Choroid plexus epithelial cell (primary cell): ENCODE measurements around the gene PCLAF.
"Not testable (repeated sequence)": the region's sequence is repeated elsewhere in the genome, so short reads cannot be mapped to it uniquely, and the experiment has no call there.

ENCODE experiments used
- DNase-seq: peaks from one replicate; pipeline ENCODE4 v3.0.0-alpha.2; 2010; ENCODE audit warnings: low read depth
- H3K4me3 ChIP-seq: 2 replicates; pipeline ENCODE4 v1.5.1; 2011; ENCODE audit warnings: low read depth, mild to moderate bottlenecking, control low read depth, low read length, moderate library complexity
- CTCF ChIP-seq: conservative IDR thresholded peaks from 2 replicates; pipeline ENCODE4 v1.5.1; 2011; ENCODE audit warnings: low read depth, mild to moderate bottlenecking, control low read depth, inconsistent platforms, low read length, moderate library complexity

PCLAF gene

GRCh38 chr15:64337761-64338160, 43.5 kb downstream of the PCLAF start:
- no peak for TF ChIP-seq CTCF
- no peak overlapping the region for H3K4me3 ChIP-seq
- no peak for DNase-seq

- no peak for DNase-seq
Measured at GRCh38 chr15:64333986-64334929, 47.0 kb downstream of the PCLAF start.

GRCh38 chr15:64333516-64333915, 47.7 kb downstream of the PCLAF start:
- no peak for TF ChIP-seq CTCF
- no peak for DNase-seq

More at GRCh38 chr15:64333986-64334929, 47.0 kb downstream of the PCLAF start:
- no peak for TF ChIP-seq CTCF
- H3K4me3 ChIP-seq, result no peak overlapping the region

GRCh38 chr15:64331668-64332067, 49.6 kb downstream of the PCLAF start:
- DNase-seq, result not testable (repeated sequence)

More at GRCh38 chr15:64333516-64333915, 47.7 kb downstream of the PCLAF start:
- no peak overlapping the region for H3K4me3 ChIP-seq

GRCh38 chr15:64326975-64327374, 54.3 kb downstream of the PCLAF start:
- H3K4me3 ChIP-seq, DNase-seq: not testable (repeated sequence)

More at GRCh38 chr15:64331668-64332067, 49.6 kb downstream of the PCLAF start:
- not testable (repeated sequence) for H3K4me3 ChIP-seq

GRCh38 chr15:64326458-64326857, 54.8 kb downstream of the PCLAF start:
- not testable (repeated sequence) for H3K4me3 ChIP-seq

GRCh38 chr15:64324165-64324877, 56.9 kb downstream of the PCLAF start:
- TF ChIP-seq CTCF, result no peak
- no peak for DNase-seq

More at GRCh38 chr15:64326458-64326857, 54.8 kb downstream of the PCLAF start:
- DNase-seq, result not testable (repeated sequence)

GRCh38 chr15:64315216-64315615, 66.0 kb downstream of the PCLAF start:
- H3K4me3 ChIP-seq, result no peak overlapping the region
- no peak for DNase-seq
- TF ChIP-seq CTCF, result no peak

More at GRCh38 chr15:64324165-64324877, 56.9 kb downstream of the PCLAF start:
- H3K4me3 ChIP-seq, result no peak overlapping the region
